ENCODE measurements around the gene GALNT18.

Gene GALNT18

DNA sequence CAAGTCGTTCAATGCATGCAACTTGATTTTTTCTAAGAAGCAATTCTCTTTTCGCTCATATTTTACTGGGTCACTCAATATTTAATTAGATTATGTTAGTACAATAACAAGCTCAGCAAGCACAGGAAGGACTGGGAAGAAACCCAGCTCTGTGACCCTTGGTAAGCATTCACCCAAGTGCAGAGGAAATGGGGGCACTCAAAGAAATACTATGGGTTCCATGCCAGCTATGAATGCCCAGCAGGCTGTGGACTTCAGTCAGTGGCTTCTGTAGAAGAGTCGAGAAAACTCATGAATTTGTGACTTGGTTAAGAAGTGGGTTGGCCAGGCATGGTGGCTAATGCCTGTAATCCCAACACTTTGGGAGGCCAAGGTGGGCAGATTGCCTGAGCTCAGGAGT, 123.6 kb downstream of the GALNT18 start:
- no peak for DNase-seq (ENCODE audit: low spot score)

DNA sequence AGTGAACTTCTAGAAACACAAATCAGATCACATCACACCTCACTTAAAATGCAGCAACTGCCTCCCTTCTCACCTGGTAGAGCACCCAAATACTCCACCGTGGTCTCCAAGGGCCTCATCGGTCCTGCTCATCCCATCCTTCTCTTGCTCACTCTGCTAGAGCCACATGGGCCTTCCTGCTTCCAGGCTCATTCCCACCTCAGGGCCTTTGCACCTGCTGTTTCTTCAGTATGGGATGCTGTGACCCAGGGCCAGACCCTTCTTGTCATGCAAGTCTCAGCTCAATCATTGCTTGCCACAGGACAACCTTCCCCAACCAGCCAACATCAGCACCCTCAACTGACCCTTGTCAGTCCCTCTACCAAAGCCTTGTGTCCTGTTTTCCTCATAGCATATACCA, 124.9 kb downstream of the GALNT18 start:
- no peak for DNase-seq (ENCODE audit: low spot score)

DNA sequence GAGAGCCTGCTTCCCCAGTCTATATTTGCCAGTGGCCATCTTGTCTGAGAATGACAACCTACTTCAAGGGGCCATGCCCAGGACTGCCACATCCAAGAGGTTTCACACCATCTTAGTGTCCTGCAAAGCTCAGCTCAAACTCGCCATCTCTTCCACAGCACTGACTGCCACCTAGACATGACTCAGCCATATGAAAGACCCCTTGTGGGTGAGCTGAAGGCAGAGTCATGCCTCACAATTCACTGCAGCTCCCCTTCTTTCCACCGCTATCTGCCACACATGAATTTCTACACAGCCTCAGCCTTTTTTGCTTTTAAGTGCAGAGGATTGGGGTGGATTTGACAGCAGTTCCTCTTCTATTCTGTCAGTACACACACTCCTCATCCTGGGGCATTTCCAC, 127.5 kb downstream of the GALNT18 start:
- DNase-seq (ENCODE audit: low spot score), result no peak

DNA sequence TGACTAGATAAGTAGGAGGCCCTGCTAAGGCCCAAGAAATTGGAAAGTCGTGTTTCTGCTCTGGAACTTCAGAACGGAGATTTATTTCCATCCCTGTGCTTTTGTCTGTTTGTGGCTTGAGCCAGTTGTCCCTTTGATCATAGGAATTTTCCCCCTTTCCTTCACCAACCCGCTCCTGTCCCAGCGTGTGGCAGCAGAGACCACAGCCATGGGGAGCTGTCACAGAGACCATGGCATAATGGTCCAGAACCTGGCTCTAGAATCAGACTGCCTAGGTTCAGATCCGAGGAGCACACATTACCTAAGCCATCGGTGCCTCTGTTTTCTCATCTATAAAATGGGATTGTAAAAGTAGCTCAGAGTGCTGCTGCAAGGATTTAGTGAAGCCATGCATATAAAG, 128.1 kb downstream of the GALNT18 start:
- DNase-seq (ENCODE audit: low spot score), result no peak

DNA sequence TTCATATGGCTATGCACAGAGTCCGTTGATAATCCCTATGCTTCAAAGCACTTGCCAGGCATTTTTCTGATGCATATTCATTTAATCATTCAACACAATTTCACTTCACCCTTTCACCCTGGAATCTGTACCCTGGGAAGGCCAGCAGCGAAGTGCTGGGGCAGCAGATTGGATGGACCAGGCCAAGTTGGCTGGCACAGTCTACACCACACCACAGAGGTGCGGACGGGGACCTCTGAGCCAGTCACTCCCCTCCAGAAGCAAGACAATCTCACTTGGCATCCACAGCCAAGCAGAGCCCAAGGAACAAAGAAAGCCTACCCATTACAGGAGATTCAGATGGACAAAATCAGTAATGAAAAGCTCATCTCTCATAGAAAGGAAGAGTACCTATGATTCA, 130.2 kb downstream of the GALNT18 start:
- DNase-seq (ENCODE audit: low spot score), result no peak

DNA sequence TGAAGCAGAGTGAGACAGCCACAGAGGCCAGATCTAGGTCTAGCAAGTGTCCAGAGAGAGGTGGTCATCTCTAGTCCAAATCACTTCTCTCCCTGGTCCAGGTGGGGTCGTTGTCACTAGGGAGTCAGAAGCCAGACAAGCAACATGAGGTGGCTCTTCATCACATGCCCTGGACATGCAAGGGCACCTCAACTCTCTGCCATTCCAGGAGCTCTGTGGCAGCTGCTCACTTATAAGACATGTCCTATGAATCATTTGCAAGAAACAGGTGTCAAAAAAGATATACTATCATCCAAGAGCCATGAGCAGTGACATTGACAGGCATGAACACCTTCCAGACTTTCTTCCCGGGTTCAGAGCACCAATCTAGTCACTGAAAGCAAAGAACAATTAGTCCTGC, 130.8 kb downstream of the GALNT18 start:
- no peak for DNase-seq (ENCODE audit: low spot score)

DNA sequence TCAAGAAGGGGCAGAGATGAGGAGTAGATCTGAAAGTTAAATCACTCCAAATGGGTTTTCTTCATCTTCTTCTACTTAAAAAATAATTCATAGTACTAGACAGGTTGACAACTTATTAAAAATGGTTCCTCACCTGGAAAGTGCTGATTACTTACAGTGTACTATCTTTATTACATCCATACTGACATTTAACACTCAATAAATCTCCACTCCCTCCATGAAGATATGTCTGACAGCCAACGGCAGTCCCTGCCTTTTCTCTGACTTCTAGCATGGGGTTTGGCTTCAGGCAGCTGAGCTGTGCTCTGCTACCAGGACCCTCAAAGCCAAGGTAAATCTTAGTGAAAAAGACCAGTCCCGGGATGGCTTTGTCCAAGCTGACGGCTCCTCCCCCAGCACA, 135.4 kb downstream of the GALNT18 start:
- DNase-seq (ENCODE audit: low spot score), result no peak

DNA sequence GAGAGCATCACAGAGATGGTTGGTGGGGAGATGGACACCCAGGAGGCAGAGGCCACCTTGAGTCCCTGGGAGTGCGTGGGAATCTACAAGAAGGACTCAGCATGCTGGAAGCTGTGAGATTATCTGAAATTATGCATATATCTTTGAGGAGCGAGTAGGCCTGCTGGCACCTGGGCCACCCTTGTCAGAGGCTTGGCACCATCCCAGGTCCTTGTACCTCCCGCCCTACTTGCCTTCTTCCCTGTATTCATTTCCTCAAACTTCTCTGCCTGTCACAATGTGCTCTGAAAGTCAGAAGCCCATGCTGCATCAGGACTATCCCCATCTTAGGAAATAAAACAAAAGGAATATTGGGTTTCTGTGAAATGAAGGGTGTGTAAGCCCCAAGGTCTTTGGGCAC, 135.8 kb downstream of the GALNT18 start:
- no peak for DNase-seq (ENCODE audit: low spot score)

DNA sequence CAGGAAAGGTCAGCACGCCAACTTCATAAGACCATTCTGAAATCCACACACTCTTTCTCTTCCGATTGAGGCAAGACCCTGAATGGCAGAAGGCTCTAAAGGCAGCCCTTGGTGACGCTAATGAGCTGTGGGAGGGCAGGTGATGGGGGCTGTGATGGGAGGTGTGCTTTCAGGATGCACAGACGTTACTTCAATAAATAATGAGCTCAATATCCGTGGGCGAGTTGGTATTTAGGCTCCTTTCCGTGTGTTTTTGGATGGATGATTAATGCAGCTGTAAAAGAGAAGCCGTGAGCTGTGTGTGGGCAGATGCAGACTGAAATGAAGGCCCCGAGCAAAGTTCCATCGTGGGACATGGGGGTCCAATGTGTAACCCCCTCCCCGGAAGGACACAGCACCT, 138.2 kb downstream of the GALNT18 start:
- no peak for DNase-seq (ENCODE audit: low spot score)

DNA sequence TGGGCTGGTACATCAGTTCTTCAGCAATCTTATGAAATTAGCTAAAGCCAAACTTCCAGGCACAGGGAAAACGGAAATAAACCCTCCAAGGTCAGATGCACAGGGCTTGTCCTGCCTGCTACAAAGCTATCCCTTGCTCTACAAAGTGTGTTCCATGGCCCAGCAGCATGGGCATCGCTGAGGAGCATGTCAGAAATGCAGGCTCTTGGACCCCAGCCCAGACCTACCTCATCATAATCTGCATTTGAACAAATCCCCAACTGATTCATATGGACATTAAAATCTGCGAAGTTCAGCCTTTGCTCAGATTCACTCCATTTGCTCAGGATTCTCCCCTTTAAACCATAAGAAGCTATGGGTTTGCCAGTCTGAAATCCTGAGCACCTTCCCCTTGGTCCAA, 139.1 kb downstream of the GALNT18 start:
- no peak for DNase-seq (ENCODE audit: low spot score)

DNA sequence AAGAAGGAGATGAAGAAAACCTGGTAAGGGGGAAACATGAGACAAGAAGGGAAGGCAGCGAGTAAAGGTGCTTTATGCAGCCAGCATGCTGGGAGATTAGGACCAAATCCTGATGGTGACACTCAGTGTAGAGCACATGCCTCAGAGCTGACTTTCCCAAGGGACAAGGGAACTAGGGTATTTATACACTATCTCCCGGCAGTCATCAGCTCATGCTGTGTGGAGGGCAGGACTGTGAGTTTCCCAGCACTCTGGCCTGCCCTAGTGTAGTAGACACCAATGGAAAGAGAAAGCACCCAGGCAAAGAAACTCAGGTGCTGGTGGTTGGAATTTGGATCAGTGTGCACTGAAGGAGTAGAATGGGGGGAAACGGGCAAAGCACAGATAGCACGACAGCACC, 140.4 kb downstream of the GALNT18 start:
- no peak for DNase-seq (ENCODE audit: low spot score)

DNA sequence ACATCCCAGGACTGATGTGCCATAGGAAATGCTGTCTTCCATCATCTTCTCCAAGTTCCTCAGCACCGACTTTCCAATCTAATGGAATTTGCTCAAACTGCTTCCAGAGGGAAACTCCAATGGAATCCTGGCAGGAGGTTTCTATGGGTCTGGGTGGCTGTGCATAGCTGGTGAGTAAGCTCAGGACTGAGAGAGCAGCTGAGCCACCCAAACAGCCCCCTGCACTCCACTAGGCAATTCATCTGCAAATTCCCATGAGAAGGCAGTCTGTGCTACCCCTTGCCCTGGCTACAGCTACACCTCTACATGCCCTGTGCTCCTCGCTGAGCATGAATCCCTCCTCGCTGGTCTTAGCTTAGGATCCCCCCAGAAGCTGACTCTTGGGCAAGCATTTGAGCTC, 140.8 kb downstream of the GALNT18 start:
- DNase-seq (ENCODE audit: low spot score), result no peak

DNA sequence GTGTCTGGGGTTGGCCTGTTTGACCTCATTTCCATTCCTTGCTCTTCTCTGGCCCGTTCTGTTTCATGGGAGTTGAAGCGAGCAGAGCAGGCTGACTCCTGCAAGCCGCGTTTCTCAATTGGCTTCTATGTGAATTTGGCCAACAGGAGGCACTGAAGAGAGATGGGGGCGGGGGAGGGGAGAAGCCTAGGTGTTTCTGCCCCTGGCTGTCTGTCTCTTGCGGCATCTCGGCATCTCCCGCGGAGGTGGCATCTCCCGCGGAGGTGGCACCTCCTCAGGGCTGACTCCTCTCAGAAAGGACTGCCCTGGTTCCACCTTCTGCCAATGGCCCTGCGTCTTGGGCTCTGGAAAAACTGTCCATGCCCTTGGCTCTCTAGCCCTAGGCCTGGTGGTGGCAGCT, 143.1 kb downstream of the GALNT18 start:
- DNase-seq (ENCODE audit: low spot score), result no peak

DNA sequence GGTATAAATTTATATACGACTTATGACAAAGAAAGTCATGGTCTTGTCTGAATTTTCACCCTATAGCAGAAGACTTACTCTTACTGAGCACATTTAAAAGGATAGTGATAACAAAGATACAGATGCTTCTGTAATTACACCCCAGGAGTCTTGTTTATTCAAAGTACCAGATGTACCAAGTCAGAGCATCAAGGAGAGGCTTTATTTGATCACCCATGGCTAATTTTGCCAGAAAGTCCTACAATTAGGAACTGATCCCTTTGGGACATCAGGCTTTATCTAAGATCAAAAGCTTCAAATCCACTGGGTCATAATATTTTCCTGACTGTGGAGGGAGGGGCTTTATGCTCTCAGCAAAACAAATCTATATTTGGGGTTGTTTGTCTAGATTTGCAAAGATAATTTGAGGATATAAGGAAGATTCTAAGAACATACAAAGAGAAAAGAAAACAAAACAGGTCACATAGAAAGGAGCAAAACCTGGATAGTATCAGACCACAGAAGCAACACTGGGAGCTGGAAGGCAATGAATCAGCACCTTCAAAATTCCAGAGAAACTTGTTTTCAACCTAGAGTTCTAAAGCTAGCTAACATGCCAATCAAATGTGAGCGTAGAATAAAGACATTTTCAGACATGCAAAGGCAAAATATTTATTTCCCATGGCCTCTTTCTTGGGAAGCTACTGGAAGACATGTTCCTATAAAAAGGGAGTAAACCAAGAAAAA, 143.9 kb downstream of the GALNT18 start:
- no peak for DNase-seq (ENCODE audit: low spot score)

DNA sequence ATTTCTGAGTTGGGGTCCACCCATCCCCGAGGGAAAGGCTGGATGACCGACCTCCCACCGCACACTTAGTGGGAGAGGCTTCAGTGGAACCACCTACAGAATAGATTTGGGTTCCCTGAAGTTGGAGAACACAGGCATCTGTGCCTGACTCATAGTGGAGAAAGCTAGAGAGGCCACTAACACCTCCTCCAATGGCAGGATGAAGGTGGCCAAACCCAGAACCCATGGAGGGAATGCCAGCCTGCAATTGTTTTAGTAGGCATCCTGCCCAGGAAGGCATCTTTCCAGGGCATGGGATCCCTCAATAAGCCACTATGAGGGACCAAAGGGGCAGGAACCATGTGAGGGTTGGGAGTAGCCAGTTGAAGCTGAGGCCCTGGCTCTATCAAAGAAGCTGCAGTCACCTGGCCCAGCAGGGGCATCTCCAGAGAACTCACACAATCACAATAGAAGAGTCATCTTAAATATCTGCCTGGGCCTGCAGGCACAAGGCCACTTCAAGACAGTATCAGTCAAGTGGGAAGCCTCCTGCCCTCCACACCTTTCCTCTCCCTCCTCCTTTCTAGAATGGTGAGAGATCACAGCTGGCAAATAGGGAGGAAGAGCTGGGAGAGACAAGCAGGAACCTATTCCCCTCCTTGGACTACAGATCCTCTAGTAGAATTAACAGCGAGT, 144.7 kb downstream of the GALNT18 start:
- no peak for DNase-seq (ENCODE audit: low spot score)

DNA sequence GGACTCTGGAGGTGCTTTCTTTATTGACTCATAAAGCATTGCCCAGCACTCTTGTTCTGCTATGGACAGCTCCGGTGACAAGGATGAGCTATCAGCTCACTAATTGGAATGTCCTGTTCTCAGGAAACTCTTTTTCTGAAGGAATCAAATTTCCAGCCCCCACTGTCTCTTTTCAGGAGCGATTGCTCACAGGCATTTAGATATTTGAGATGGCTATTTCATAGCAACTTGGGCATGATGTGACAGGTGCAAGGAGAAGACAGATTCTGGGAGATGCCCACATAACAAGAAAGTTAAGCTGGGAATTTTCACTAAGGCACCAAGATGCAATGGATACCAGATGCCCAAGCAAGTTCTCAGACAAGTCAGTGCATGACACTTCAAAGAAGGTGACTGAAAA, 145.3 kb downstream of the GALNT18 start:
- no peak for DNase-seq (ENCODE audit: low spot score)

DNA sequence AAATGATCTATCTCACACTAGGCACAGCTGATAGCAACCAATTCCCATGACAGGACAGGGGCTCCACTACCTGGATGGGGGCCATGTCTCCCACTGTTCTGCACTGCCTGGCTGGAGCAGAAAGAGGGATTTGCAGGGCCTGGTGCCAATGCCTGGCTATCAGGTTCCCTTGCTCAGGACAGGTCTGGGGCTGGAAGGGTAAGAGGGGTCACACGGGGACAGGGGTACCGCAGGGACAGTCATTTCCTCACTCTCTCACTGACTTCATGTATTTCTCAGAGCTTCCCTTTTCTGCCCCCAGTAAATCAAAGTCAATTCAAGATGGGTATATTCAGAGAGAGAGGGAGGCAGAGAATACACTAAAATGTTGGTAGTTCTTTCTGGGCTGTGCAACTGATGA, 149.7 kb downstream of the GALNT18 start:
- no peak for DNase-seq (ENCODE audit: low spot score)

DNA sequence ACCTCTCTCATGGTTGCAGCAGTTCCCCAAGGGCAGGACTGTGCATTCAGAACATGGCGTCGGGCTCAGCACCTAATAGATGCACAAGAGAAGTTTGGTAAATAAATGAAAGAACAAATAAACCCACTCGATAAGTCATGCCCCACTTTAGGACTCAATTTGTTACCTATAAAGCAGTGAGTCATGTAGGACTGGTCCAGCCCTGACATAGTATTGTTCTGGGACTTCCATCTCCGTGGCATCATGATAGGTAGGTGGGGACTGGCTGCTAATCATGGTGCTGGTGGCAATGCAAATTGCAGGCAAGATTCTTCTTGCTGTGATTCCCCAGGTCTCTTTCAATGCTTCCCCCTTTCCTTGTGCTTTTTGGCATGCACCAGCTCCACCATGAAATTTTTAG, 150.6 kb downstream of the GALNT18 start:
- DNase-seq (ENCODE audit: low spot score), result no peak

DNA sequence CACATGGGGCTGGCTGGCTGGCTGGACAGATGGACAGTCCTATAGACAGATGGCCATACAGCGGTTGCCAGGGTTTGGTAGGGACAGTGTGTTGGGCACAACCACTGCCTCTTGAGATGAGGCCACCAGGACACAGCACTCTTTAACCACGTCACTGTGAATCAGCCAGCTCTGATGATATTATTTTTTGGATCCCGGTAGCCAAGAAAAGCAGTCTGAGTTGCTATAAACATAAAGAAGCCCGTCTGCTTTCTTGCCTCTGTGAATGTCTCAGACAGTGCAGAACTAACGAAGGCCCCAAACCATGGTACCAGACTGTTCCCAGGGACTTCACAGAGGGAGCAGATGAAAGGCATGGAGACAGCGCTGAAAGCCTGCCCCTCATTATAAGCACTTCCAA, 152.9 kb downstream of the GALNT18 start:
- no peak for DNase-seq (ENCODE audit: low spot score)

DNA sequence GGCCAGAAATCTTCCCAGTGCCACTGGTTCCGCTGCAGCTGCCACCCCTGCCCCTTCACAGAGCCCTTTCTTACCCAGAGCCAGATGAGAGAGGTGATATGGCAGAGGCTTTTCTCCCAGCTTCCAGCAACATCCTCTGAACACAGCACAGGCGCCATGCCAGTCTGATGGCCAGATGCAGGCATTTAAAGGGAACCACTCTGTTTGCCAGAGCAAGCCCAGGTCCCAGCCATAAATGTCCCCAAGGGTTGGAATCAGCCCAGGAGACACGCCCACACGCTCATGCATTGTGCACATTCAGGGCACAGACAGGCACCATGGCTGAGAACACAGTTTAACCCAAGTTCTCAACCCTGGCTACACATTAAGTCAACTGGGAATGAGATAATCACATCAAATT, 154.5 kb downstream of the GALNT18 start:
- no peak for DNase-seq (ENCODE audit: low spot score)

DNA sequence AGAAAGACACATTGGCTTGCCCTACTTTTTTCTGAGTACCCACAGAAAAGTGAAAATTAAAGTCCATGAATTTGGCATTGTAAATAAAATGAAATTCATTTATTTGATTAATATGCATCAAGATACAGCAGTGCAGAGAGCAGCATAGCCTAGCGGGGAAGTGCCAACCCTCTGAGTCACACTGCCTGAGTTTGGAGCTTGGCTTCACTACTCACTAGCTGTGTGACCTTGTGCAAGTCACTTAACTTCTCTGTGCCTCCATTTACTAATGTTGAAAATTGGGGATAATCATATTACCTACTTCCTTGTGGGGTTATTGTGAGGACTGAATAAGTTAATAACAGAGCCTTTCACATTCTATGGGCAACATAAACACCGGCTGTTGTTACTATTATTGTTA, 157.2 kb downstream of the GALNT18 start:
- no peak for DNase-seq (ENCODE audit: low spot score)

DNA sequence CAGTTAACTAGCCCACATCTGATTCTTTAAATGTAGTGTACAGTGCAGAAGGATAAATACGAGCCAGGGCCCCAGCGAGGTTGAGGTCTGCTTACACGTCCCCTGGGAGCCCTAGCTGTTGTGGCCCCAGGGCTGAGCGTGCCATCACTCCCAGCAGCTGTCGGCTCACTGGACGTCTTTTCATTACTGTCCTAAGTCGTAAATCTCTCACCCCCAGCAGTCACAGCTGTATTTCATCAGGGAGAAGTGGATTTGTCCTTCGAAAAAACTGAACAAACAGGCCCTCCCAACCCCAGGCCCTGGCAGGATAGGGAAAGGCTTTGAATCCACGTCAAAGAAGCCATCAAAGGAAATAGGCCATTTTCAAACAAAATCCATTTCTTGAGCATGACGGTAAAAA, 158.4 kb downstream of the GALNT18 start:
- DNase-seq (ENCODE audit: low spot score), result no peak

DNA sequence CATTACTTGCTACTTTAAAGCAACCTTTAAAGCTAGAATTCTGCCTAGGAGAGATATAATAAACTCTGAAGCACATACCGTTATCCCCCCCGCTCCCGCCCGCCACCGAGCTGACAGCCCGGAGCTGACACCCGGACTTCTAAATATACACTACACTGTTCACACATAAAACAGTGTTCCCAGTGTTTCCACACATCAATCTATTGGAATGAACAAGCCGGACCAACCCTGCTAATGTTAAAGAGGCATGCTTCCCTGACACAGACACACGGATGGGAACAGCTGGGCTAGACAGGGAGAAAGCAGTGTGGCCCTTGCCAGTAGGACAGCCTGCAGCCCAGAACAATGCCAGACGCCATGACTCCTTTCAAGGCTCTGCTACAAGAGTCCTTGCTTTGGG, 160.3 kb downstream of the GALNT18 start:
- DNase-seq (ENCODE audit: low spot score), result no peak

DNA sequence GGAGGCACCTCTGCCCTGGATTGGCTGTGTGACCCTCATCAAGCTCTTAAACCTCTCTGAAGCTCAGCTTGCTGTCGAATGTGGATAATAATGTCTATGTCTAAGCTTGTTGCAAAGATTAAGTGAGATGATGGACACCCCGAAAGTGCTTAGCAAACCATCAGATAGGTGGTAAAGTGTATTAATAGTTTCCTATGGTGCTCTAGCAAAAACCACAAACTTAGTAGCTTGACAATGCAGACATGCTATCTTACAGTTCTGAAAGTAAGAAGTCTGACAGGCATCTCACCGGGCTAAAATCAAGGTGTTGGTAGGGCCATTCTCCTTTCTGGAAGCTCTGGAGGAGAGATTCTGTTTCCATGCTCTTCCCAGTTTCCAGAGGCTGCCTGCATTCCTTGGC, 162.2 kb downstream of the GALNT18 start:
- DNase-seq (ENCODE audit: low spot score), result no peak
